ENCODE measurements around the gene ACTN1.
"Not testable (repeated sequence)": the region's sequence is repeated elsewhere in the genome, so short reads cannot be mapped to it uniquely, and the experiment has no call there.

ACTN1 gene

DNA sequence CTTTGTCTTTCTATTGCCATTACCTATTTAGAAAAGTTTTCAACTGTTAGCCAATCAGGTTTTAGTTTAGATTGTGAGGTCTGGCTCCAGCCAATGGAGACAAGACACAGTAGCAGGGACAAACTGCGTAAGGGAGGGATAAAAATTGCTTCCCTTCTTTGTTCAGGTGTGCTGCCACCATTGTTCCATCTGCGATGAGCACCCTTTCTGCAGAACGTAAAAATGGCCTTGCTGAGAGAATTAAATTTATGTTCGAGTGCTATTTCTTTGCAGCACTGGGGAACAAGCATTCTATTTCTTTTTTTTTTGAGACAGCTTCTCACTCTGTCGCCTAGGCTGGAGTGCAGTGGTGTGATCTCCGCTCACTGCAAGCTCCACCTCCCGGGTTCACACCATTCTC is 126.6 kb downstream of the ACTN1 start:
- H3K9me3 Mint-ChIP-seq, H3K27me3 Mint-ChIP-seq, H3K4me3 Mint-ChIP-seq, H3K36me3 Mint-ChIP-seq, H3K4me1 Mint-ChIP-seq, H3K27ac Mint-ChIP-seq: not testable (repeated sequence)

DNA sequence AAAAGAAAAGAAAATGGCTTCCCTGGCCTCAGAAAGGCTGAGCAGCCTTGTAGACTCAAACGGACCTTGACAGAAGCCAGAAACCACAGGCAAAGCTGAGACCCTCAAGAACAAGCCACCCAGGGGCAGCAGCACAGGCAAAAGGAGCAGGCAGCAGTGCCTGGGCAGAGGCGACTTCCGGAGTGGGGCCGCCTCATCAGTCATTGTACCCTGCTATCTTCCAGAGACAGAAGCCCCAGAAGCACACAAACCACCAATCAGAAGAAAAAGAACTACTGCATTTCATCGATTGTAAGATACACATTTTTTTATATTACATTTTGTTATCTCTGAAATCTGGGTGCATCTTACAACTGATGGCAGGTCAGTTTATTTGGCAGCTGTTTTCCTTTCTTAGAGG is 128.0 kb downstream of the ACTN1 start:
- peaks cover 2% of the 10 kb centered on the region for H3K36me3 Mint-ChIP-seq
- H3K9me3 Mint-ChIP-seq: no peaks in the 10 kb centered on the region

DNA sequence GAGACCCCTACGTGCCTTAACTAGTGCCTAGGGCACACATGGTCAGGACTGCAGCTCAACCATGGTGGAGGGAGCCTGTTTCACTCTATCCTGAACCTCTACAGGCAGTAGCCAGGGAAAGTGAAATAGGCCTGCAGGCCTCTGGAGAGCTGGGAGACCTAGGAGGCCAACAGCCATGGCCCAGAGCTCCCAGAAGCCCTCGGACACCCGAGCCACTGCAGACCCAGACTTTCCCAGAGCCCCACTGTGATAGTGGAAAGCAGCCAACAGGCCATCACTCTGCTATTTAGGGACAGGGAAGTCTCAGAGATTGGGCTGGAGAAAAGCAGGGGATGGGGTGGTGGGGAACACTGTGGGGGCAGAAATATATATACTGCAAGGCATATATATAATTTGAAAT is 129.7 kb downstream of the ACTN1 start:
- H3K9me3 Mint-ChIP-seq: no peaks in the 10 kb centered on the region
- no peak overlapping the region for H3K4me3 Mint-ChIP-seq
- H3K4me1 Mint-ChIP-seq: peaks cover under 1% of the 10 kb centered on the region
- H3K27ac Mint-ChIP-seq: no peak overlapping the region
- no peaks in the 10 kb centered on the region for H3K27me3 Mint-ChIP-seq
- peaks cover 4% of the 10 kb centered on the region for H3K36me3 Mint-ChIP-seq

More for the DNA sequence above, 128.0 kb downstream of the ACTN1 start:
- Mint-ChIP-seq H3K27me3 (no peaks in the 10 kb centered on the region), H3K4me1 (no peaks in the 10 kb centered on the region), H3K27ac (no peak overlapping the region), H3K4me3 (no peak overlapping the region)

DNA sequence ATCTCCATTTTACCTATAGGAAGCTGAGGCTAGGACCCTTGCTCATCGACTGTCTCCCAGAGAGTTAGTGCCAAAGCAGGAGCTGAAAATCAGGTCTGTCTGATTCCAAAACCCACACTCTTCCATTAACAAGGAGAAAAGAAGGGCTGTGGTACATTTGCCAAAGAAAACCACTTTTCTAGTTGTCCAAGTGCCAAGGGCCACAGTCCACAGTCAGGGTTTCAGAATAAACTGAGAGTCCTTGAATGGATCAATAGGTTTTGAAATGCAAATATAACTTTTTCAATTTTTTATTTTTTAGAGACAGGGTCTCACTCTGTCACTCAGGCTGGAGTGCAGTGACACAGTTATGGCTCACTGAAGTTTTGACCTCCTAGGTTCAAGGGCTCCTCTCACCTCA is 130.8 kb downstream of the ACTN1 start:
- no peak overlapping the region for H3K27ac Mint-ChIP-seq
- no peaks in the 10 kb centered on the region for H3K27me3 Mint-ChIP-seq
- peaks cover 12% of the 10 kb centered on the region for H3K4me1 Mint-ChIP-seq
- no peak overlapping the region for H3K4me3 Mint-ChIP-seq
- H3K9me3 Mint-ChIP-seq: no peaks in the 10 kb centered on the region
- peaks cover 2% of the 10 kb centered on the region for H3K36me3 Mint-ChIP-seq

DNA sequence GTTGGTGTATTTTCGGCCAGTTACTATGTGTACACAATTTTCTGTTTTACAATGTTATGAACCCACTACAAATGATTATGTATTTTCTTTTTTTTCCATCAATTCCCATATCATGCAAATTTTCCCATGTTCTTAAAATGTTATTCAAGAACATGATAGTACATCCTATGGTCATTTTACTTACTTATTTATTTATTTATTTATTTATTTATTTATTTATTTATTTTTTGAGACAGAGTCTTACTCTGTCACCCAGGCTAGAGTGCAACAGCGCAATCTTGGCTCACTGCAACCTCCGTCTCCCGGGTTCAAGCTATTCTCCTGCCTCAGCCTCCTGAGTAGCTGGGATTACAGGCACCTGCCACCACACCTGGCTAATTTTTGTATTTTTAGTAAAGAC is 131.5 kb downstream of the ACTN1 start:
- not testable (repeated sequence) for H3K27me3 Mint-ChIP-seq, H3K36me3 Mint-ChIP-seq, H3K4me3 Mint-ChIP-seq, H3K27ac Mint-ChIP-seq, H3K9me3 Mint-ChIP-seq
- peaks cover 17% of the 10 kb centered on the region for H3K4me1 Mint-ChIP-seq

DNA sequence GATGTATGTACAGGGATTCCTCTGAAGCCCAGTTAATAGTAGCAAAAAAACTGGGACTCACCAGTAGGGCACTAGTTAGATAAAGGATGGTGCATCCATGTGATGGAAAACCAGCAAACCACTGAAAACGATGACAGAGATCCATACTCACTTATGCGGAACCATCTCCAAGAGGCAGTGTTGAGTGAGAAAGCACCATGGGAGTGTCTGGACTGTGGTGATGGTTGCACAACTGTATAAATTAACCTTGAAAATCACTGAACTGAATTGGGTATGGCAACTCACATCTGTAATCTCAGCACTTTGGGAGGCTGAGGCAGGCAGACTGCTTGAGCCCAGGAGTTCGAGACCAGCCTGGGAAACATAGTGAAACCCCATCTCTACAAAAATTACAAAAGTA is 132.6 kb downstream of the ACTN1 start:
- Mint-ChIP-seq H3K9me3 (no peaks in the 10 kb centered on the region), H3K27ac (no peak overlapping the region), H3K27me3 (no peaks in the 10 kb centered on the region), H3K4me3 (no peak overlapping the region), H3K36me3 (peaks cover 2% of the 10 kb centered on the region), H3K4me1 (peaks cover 28% of the 10 kb centered on the region)

DNA sequence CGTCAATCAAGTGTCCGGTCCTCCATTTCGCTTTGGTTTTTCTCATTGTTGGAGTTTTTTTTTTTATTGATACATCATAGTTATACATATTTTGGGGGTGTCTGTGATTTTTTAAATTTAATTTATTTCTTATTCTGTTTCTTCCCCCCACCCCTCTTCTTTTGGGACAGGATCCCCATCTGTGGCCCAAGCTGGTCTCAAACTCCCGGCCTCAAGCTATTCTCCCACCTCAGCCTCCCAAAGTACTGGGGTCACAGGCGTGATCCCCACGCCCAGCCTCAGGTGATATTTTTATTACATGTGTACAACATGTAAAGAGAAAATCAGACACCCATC is 134.9 kb downstream of the ACTN1 start:
- H3K27ac Mint-ChIP-seq: peak overlapping the region; percentile 41
- H3K27me3 Mint-ChIP-seq: no peaks in the 10 kb centered on the region
- peaks cover 42% of the 10 kb centered on the region for H3K4me1 Mint-ChIP-seq
- peaks cover 6% of the 10 kb centered on the region for H3K36me3 Mint-ChIP-seq
- H3K9me3 Mint-ChIP-seq: no peaks in the 10 kb centered on the region
- peak overlapping the region; percentile 75 for H3K4me3 Mint-ChIP-seq

DNA sequence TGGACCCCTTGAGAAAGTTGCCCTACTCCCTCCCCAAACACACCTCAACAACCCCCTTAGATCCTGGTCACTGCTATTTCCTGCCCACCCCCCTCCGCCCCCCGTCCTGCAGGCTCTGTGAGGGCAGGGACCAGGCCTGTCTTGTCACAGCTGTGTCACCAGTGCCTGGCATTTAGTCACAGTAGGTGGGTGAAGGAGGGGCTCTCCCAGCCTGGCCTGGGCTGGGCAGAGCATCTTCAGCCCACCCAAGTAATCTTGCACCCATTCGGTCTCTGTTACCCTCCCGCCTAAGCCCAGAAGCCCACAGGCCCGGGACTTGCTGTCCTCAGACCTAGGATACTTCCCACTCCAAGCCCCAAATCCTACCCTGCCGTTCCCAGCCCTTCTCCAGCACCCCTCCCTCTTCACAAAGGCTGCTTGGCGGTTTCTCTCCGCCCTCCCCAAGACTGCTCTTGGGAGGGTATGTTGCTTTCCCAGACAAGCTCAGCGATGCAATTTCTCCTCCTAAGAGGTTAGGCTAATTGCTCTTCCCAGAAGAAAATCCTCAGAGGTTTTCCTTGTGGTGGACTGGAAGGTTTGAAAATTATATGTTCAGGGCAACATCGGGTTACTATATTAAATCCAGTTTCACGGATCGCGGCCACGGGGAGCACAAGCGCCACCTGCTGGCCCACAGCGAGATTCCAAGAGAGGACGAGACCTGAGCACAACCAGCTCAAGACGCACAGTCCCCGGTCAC is 135.5 kb downstream of the ACTN1 start:
- H3K9me3 Mint-ChIP-seq: no peaks in the 10 kb centered on the region
- H3K4me1 Mint-ChIP-seq: peaks cover 42% of the 10 kb centered on the region
- H3K4me3 Mint-ChIP-seq: peak overlapping the region; percentile 75
- H3K27me3 Mint-ChIP-seq: no peaks in the 10 kb centered on the region
- H3K36me3 Mint-ChIP-seq: peaks cover 10% of the 10 kb centered on the region
- H3K27ac Mint-ChIP-seq: no peak overlapping the region

DNA sequence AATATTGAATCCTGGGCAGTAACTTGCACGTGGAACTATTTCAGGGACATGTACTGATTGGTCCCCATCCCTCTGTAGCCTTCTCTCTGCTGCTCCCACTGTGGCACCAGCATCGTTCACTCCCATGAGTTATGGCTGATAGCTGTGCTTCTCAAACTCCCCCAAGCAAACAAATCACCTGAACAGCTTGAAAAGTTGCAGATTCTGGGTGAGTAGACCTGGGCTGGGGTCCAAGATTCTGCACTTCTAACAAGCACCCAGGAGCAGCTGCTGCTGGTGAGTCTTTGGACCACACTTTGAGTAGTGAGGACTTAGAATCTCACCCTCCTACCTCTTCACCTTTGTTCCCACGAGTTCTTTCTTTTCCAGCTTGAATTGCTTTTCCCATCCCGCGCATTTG is 136.8 kb downstream of the ACTN1 start:
- Mint-ChIP-seq H3K27ac (no peak overlapping the region), H3K4me1 (peaks cover 42% of the 10 kb centered on the region), H3K9me3 (no peaks in the 10 kb centered on the region), H3K27me3 (no peaks in the 10 kb centered on the region), H3K4me3 (no peak overlapping the region), H3K36me3 (peaks cover 10% of the 10 kb centered on the region)

DNA sequence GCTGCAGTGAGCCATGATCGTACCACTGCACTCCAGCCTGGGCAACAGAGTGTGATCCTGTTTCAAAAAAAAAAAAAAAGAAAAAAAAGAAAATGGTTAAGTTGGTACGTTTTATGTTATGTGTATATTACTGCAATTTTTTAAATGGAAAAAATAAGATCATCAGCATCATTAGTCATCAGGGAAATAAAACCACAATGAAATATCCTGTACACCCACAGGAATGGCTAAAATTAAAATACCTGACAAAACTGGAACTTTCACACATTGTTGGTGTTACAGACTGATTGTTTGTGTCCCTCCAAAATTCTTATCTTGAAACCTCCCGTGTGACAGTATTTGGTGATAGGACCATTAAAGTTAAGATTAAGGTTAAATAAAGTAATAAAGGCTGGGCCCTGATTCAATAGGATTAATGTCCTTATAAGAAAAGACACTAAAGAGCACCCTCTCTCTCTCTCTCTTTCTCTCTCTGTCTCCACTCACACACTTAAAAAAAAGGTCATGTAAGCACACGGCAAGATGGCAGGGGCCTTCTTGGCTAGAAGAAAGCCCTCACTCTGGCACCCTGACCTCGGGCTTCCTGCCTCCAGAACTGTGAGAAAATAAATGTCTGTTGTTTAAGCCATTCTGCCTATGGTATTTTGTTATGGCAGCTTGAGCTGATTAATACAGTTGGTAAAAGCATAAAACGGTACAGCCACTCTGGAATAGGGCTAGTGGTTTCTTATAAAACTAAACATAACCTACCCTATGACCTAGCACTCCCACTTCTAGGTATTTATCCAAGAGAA is 137.9 kb downstream of the ACTN1 start:
- Mint-ChIP-seq H3K4me3 (peak overlapping the region; percentile 77), H3K27ac (peak overlapping the region; percentile 88), H3K36me3 (peaks cover 16% of the 10 kb centered on the region), H3K27me3 (no peaks in the 10 kb centered on the region), H3K9me3 (peaks cover 5% of the 10 kb centered on the region), H3K4me1 (peaks cover 42% of the 10 kb centered on the region)

DNA sequence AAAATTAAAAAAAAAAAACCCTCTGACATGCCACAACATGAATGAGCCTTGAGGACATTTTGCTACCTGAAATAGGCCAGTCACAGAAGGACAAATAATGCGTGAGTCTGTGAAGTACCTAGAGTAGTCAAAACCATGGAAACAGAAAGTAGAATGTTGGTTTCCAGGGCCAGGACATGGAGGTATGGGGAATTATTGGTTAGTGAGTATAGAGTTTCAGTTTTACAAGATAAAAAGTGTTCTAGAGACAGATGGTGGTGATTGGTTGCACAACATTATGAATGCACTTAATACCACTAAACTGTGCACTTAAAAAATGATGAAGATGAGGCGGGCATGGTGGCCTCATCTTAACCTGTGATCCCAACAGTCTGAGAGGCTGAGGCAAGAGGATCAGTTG is 138.6 kb downstream of the ACTN1 start:
- Mint-ChIP-seq H3K27me3 (no peaks in the 10 kb centered on the region), H3K36me3 (peaks cover 22% of the 10 kb centered on the region), H3K27ac (peak overlapping the region; percentile 88), H3K4me3 (peak overlapping the region; percentile 77), H3K4me1 (peaks cover 46% of the 10 kb centered on the region), H3K9me3 (peaks cover 12% of the 10 kb centered on the region)

DNA sequence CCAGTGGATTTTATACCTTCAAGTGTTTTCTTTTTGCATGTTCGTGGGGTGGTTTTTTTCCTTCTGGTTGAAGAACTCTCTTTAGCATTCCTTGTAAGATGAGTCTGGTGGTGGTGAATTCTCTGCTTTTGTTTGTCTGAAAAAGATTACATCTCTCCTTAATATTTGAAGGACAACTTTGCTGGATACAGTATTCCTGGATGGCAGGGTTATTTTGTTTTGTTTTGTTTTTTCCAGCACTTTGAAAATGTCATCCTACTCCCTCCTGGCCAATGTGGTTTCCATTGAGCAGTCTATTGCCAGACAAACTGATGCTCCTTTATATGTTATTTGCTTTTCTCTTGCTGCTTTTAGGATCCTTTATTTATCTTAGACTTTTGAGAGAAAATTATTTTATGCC is 143.0 kb downstream of the ACTN1 start:
- Mint-ChIP-seq H3K9me3 (peaks cover 20% of the 10 kb centered on the region), H3K27ac (no peak overlapping the region), H3K36me3 (peaks cover 29% of the 10 kb centered on the region), H3K4me1 (peaks cover 15% of the 10 kb centered on the region), H3K27me3 (no peaks in the 10 kb centered on the region), H3K4me3 (no peak overlapping the region)

DNA sequence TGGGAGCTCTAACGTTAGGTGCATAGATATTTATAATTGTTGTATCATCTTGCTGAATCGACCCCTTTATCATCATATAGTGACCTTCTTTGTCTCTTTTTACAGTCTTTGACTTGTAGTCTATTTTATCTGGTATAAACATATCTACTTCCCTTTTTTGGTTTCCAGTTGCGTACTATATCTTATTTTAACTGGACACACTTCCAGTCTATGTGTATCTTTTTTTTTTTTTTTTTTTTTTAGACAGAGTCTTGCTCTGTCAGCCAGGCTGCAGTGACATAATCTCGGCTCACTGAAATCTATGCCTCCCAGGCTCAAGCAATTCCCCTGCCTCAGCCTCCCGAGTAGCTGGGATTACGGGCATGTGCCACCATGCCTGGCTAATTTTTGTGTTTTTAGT is 144.3 kb downstream of the ACTN1 start:
- H3K4me3 Mint-ChIP-seq: no peak overlapping the region
- H3K27ac Mint-ChIP-seq: no peak overlapping the region
- peaks cover 5% of the 10 kb centered on the region for H3K4me1 Mint-ChIP-seq
- peaks cover 29% of the 10 kb centered on the region for H3K36me3 Mint-ChIP-seq
- peaks cover 20% of the 10 kb centered on the region for H3K9me3 Mint-ChIP-seq
- no peaks in the 10 kb centered on the region for H3K27me3 Mint-ChIP-seq

DNA sequence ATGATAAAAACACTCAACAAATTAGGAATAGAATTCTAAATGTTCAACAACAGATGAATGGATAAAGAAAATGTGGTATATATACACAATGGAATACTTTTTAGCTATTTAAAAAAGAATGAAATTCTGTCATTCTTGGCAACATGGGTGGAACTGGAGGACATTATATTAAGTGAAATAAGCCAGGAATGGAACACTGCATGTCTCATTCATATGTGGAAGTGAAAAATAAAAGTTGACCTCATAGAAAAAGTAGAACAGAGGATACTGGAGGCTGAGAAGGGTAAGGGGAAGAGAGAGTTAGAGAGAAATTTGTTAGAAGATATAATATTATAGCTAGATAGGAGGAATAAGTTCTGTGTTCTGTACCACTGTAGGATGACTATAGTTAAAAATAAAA is 150.4 kb downstream of the ACTN1 start:
- Mint-ChIP-seq H3K4me3 (no peak overlapping the region), H3K27me3 (no peaks in the 10 kb centered on the region), H3K36me3 (peaks cover 4% of the 10 kb centered on the region), H3K27ac (no peak overlapping the region), H3K9me3 (peaks cover 5% of the 10 kb centered on the region), H3K4me1 (peaks cover 8% of the 10 kb centered on the region)

DNA sequence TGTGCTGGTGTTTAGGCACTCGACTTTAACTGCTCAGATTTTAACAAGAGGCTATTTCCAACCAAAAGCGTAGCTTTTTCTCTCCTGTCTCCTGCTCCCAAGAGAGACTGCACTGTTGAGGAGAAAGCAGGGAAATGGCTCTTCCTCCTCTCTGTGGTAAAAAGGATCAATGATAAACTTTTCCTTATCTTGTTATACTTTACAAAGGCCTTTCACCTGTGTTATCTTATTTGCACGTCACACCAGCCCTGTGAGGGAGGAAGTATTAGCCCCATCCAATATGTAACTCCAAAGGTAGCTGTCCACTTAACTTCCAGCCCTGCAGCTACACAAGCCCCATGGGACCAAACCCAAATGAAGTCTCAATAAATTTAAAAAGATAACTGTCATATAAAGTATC is 153.4 kb downstream of the ACTN1 start:
- Mint-ChIP-seq H3K27ac (no peak overlapping the region), H3K4me1 (peaks cover 20% of the 10 kb centered on the region), H3K27me3 (no peaks in the 10 kb centered on the region), H3K9me3 (no peaks in the 10 kb centered on the region), H3K36me3 (no peaks in the 10 kb centered on the region), H3K4me3 (no peak overlapping the region)

DNA sequence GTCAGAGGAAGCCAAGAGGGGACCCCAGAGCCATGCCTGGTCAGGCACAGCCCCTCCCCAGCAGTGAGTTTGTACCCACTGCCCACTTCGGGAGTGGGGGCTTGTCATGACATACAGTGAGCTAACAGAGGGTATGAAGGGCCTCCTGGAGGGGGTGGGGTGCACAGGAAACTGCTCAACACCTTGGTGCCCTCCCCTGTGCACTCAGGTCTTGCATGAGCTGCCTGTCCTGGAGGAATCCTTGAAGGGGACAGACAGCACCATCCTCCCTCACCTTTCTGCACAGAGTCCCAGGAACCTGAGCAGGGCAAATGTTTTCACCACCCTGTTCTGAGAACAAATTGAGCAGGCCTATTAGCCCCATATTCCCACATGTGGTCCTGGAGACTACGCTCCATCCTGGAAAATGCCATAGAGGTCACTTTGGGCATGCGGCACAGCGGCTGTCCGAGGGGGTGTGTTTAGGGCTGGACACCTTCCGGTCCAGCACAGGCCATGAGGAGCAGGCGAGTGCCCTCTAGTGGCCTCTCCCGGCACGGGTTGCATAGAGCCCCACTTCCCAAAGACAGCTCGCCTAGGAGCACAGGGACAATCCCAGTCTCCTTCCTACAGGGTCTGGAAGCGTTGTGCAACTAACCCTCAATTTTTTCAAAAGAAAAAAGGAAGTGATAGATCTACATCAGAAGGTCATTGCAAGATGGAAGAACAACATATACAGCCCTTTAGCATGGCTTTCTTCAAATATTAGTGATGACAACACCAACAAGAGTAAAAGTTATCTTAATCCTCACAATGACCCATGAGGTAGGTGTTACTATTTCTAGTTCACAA is 154.4 kb downstream of the ACTN1 start:
- peaks cover 30% of the 10 kb centered on the region for H3K4me1 Mint-ChIP-seq
- no peaks in the 10 kb centered on the region for H3K9me3 Mint-ChIP-seq
- peak overlapping the region; percentile 76 for H3K27ac Mint-ChIP-seq
- no peaks in the 10 kb centered on the region for H3K36me3 Mint-ChIP-seq
- no peaks in the 10 kb centered on the region for H3K27me3 Mint-ChIP-seq
- H3K4me3 Mint-ChIP-seq: no peak overlapping the region
